ENCODE results near the gene TWSG1. TPM values are rescaled to one million over a fixed set of nuclear protein-coding genes. Genes with fewer than 3 reads are reported as not detected.
"Not testable (repeated sequence)": the region's sequence is repeated elsewhere in the genome, so short reads cannot be mapped to it uniquely, and the experiment has no call there.

The TWSG1 gene
- total RNA-seq, 2 experiments from 2014 or later: 6.1 to 6.5 TPM

- peaks cover 12% of the 10 kb centered on the region for H3K4me1 Mint-ChIP-seq
- DNase-seq: no peak
- peaks cover 9% of the 10 kb centered on the region for H3K9me3 Mint-ChIP-seq
- H3K4me3 Mint-ChIP-seq: no peak overlapping the region
- no peaks in the 10 kb centered on the region for H3K27me3 Mint-ChIP-seq
- H3K36me3 Mint-ChIP-seq (ENCODE audit: low read depth): peaks cover 6% of the 10 kb centered on the region
- ChIA-PET POLR2A (no interaction called here), CTCF (interaction anchor here (0.6 kb wide), 1 partner anchor 19 kb away, joined by 4 read pairs; no protein-coding TSS in a partner anchor)
- no peak overlapping the region for H3K27ac Mint-ChIP-seq
These were observed 70.6 kb downstream of the TWSG1 start for GRCh38 chr18:9405130-9405529.

GRCh38 chr18:9405977-9406376, 71.4 kb downstream of the TWSG1 start:
- no peak overlapping the region for H3K27ac Mint-ChIP-seq
- H3K36me3 Mint-ChIP-seq (ENCODE audit: low read depth): peaks cover 6% of the 10 kb centered on the region
- DNase-seq: no peak
- peaks cover 12% of the 10 kb centered on the region for H3K4me1 Mint-ChIP-seq
- H3K4me3 Mint-ChIP-seq: no peak overlapping the region
- H3K9me3 Mint-ChIP-seq: peaks cover 9% of the 10 kb centered on the region
- CTCF ChIA-PET: interaction anchor here (0.6 kb wide), 1 partner anchor 20 kb away, joined by 4 read pairs; no protein-coding TSS in a partner anchor
- H3K27me3 Mint-ChIP-seq: no peaks in the 10 kb centered on the region
- POLR2A ChIA-PET: no interaction called here

- Mint-ChIP-seq H3K27ac (no peak overlapping the region), H3K27me3 (no peaks in the 10 kb centered on the region), H3K36me3 (ENCODE audit: low read depth) (no peaks in the 10 kb centered on the region), H3K9me3 (peaks cover 2% of the 10 kb centered on the region), H3K4me3 (no peak overlapping the region), H3K4me1 (no peaks in the 10 kb centered on the region)
- DNase-seq: no peak
- CTCF ChIA-PET: no interaction called here
- POLR2A ChIA-PET: interaction anchor here (0.7 kb wide), 1 partner anchor 1426 kb away, joined by 4 read pairs; no protein-coding TSS in a partner anchor
These were observed 75.9 kb downstream of the TWSG1 start for GRCh38 chr18:9410515-9410914.

GRCh38 chr18:9413576-9413975, 79.0 kb downstream of the TWSG1 start:
- H3K36me3 Mint-ChIP-seq (ENCODE audit: low read depth): no peaks in the 10 kb centered on the region
- H3K4me1 Mint-ChIP-seq: no peaks in the 10 kb centered on the region
- no peak for DNase-seq
- H3K9me3 Mint-ChIP-seq: peaks cover 2% of the 10 kb centered on the region
- H3K4me3 Mint-ChIP-seq: no peak overlapping the region
- ChIA-PET CTCF (no interaction called here), POLR2A (no interaction called here)
- H3K27ac Mint-ChIP-seq: no peak overlapping the region
- no peaks in the 10 kb centered on the region for H3K27me3 Mint-ChIP-seq

GRCh38 chr18:9416563-9417072, 82.0 kb downstream of the TWSG1 start:
- H3K4me3 Mint-ChIP-seq: no peak overlapping the region
- no peaks in the 10 kb centered on the region for H3K9me3 Mint-ChIP-seq
- ChIA-PET POLR2A (interaction anchor here (0.5 kb wide), 1 partner anchor 27 kb away, joined by 5 read pairs; no protein-coding TSS in a partner anchor), CTCF (interaction anchor here (1.0 kb wide), 1 partner anchor 11 kb away, joined by 5 read pairs; no protein-coding TSS in a partner anchor)
- H3K27ac Mint-ChIP-seq: no peak overlapping the region
- H3K4me1 Mint-ChIP-seq: no peaks in the 10 kb centered on the region
- no peaks in the 10 kb centered on the region for H3K27me3 Mint-ChIP-seq
- no peak for DNase-seq
- no peaks in the 10 kb centered on the region for H3K36me3 Mint-ChIP-seq (ENCODE audit: low read depth)

- Mint-ChIP-seq H3K27me3 (no peaks in the 10 kb centered on the region), H3K4me1 (no peaks in the 10 kb centered on the region), H3K36me3 (ENCODE audit: low read depth) (no peaks in the 10 kb centered on the region), H3K27ac (no peak overlapping the region), H3K4me3 (no peak overlapping the region), H3K9me3 (no peaks in the 10 kb centered on the region)
- ChIA-PET POLR2A (interaction anchor here (0.5 kb wide), 1 partner anchor 28 kb away, joined by 5 read pairs; no protein-coding TSS in a partner anchor), CTCF (no interaction called here)
- DNase-seq: no peak
These were observed 82.7 kb downstream of the TWSG1 start for GRCh38 chr18:9417073-9417851.

- ChIA-PET CTCF (no interaction called here), POLR2A (no interaction called here)
- no peaks in the 10 kb centered on the region for H3K4me1 Mint-ChIP-seq
- no peaks in the 10 kb centered on the region for H3K36me3 Mint-ChIP-seq (ENCODE audit: low read depth)
- no peak overlapping the region for H3K27ac Mint-ChIP-seq
- DNase-seq: no peak
- no peak overlapping the region for H3K4me3 Mint-ChIP-seq
- no peaks in the 10 kb centered on the region for H3K9me3 Mint-ChIP-seq
- no peaks in the 10 kb centered on the region for H3K27me3 Mint-ChIP-seq
These were observed 83.6 kb downstream of the TWSG1 start for GRCh38 chr18:9418047-9418690.

GRCh38 chr18:9419956-9420631, 85.5 kb downstream of the TWSG1 start:
- H3K4me3 Mint-ChIP-seq: no peak overlapping the region
- no peak for DNase-seq
- H3K4me1 Mint-ChIP-seq: no peaks in the 10 kb centered on the region
- H3K27ac Mint-ChIP-seq: no peak overlapping the region
- POLR2A ChIA-PET: no interaction called here
- no peaks in the 10 kb centered on the region for H3K27me3 Mint-ChIP-seq
- H3K36me3 Mint-ChIP-seq (ENCODE audit: low read depth): no peaks in the 10 kb centered on the region
- CTCF ChIA-PET: no interaction called here
- no peaks in the 10 kb centered on the region for H3K9me3 Mint-ChIP-seq

GRCh38 chr18:9421096-9421900, 86.7 kb downstream of the TWSG1 start:
- Mint-ChIP-seq H3K36me3 (ENCODE audit: low read depth) (no peaks in the 10 kb centered on the region), H3K4me1 (no peaks in the 10 kb centered on the region), H3K27me3 (no peaks in the 10 kb centered on the region), H3K4me3 (no peak overlapping the region), H3K27ac (no peak overlapping the region), H3K9me3 (no peaks in the 10 kb centered on the region)
- ChIA-PET POLR2A (no interaction called here), CTCF (no interaction called here)
- no peak for DNase-seq

- Mint-ChIP-seq H3K27me3 (no peaks in the 10 kb centered on the region), H3K9me3 (no peaks in the 10 kb centered on the region), H3K4me3 (no peak overlapping the region), H3K27ac (no peak overlapping the region), H3K36me3 (ENCODE audit: low read depth) (no peaks in the 10 kb centered on the region), H3K4me1 (no peaks in the 10 kb centered on the region)
- POLR2A ChIA-PET: no interaction called here
- no peak for DNase-seq
- CTCF ChIA-PET: no interaction called here
These were observed 87.3 kb downstream of the TWSG1 start for GRCh38 chr18:9421901-9422327.

- Mint-ChIP-seq H3K27ac (no peak overlapping the region), H3K36me3 (ENCODE audit: low read depth) (no peaks in the 10 kb centered on the region), H3K4me3 (no peak overlapping the region), H3K9me3 (no peaks in the 10 kb centered on the region), H3K27me3 (no peaks in the 10 kb centered on the region), H3K4me1 (no peaks in the 10 kb centered on the region)
- ChIA-PET CTCF (no interaction called here), POLR2A (no interaction called here)
- no peak for DNase-seq
These were observed 88.4 kb downstream of the TWSG1 start for GRCh38 chr18:9422816-9423519.

- H3K4me3 Mint-ChIP-seq; H3K27ac Mint-ChIP-seq; H3K9me3 Mint-ChIP-seq; H3K27me3 Mint-ChIP-seq; H3K36me3 Mint-ChIP-seq (ENCODE audit: low read depth); H3K4me1 Mint-ChIP-seq; POLR2A ChIA-PET; DNase-seq: not testable (repeated sequence)
- CTCF ChIA-PET: interaction anchor here (0.6 kb wide), 1 partner anchor 721 kb away, joined by 3 read pairs; no protein-coding TSS in a partner anchor
These were observed 89.1 kb downstream of the TWSG1 start for GRCh38 chr18:9423648-9424047.

Measured in activated CD4-positive, alpha-beta T cell treated with anti-CD3 and anti-CD28 coated beads, Interleukin-2, amount 10 ng/mL, durations not matched to agents 7 days and 5 days (primary cell).